ENCODE data around the gene ATP10B.
"Not testable (repeated sequence)": the region's sequence is repeated elsewhere in the genome, so short reads cannot be mapped to it uniquely, and the experiment has no call there.

The ATP10B gene, protein sequence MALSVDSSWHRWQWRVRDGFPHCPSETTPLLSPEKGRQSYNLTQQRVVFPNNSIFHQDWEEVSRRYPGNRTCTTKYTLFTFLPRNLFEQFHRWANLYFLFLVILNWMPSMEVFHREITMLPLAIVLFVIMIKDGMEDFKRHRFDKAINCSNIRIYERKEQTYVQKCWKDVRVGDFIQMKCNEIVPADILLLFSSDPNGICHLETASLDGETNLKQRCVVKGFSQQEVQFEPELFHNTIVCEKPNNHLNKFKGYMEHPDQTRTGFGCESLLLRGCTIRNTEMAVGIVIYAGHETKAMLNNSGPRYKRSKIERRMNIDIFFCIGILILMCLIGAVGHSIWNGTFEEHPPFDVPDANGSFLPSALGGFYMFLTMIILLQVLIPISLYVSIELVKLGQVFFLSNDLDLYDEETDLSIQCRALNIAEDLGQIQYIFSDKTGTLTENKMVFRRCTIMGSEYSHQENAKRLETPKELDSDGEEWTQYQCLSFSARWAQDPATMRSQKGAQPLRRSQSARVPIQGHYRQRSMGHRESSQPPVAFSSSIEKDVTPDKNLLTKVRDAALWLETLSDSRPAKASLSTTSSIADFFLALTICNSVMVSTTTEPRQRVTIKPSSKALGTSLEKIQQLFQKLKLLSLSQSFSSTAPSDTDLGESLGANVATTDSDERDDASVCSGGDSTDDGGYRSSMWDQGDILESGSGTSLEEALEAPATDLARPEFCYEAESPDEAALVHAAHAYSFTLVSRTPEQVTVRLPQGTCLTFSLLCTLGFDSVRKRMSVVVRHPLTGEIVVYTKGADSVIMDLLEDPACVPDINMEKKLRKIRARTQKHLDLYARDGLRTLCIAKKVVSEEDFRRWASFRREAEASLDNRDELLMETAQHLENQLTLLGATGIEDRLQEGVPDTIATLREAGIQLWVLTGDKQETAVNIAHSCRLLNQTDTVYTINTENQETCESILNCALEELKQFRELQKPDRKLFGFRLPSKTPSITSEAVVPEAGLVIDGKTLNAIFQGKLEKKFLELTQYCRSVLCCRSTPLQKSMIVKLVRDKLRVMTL (N-terminal part only)

DNA sequence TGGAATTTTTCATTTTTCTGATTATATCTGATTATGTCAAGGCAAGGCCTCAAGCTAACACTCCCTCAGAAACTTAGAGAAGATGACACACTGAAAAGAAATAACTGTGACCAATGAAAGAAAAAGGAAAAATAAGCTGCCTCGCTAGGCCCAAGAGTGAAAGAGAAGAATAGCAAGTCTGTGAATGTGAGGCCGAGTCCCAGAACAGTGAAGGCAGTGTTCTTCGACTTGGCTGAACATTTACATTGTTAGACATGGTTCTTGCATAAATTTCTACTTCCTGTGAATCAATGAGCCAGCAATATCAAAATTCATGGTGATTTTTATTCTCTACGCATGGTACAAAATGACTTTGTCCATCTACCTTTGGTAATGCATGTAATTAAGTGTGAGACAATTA is at the start of gene ATP10B:
Gene ATP10B, minus strand, starts transcription at position 163 of the 400 bp plus-strand sequence. CDS start 164,137 bp downstream, outside the sequence.
- no peak for DNase-seq (ENCODE audit: low read depth)

DNA sequence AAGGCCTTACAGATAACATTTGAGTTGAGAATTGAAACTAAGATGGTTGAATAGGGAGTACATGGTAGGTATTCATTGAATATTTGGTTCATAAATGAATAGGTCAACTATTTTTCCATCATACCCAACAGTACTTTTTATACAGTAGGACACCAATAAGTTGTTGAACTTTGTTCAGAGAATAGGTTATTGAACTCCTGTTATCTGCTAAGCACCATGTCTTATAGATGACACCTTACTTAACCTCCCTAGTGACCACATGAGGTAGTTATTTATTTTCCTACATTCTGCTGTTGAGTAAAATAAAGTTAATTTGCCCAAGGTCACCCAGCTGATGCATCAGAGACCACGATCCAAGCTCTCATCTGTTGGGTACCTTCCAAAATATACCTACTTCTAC is 49.6 kb upstream of the ATP10B start:
- no peak for DNase-seq (ENCODE audit: low read depth)

DNA sequence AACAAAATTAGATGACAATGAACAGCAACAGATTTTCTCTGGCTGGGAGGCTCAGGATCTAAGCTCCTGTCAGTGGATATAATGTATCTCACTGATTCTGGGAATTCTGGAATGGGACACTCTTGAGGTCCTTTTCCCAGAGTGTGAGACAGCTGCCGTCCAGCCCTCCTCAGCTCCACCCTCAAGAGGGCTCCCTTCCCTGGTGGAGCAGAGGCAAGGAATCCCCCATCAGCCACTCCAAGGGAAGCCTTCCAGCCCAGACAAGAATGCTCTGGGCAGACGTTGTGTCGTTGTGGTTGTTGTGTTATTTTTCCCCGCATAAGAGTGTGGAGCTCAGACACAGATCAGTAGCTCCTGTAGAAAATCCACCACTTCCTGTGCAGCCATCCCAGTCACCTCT is 47.7 kb upstream of the ATP10B start:
- no peak for DNase-seq (ENCODE audit: low read depth)

DNA sequence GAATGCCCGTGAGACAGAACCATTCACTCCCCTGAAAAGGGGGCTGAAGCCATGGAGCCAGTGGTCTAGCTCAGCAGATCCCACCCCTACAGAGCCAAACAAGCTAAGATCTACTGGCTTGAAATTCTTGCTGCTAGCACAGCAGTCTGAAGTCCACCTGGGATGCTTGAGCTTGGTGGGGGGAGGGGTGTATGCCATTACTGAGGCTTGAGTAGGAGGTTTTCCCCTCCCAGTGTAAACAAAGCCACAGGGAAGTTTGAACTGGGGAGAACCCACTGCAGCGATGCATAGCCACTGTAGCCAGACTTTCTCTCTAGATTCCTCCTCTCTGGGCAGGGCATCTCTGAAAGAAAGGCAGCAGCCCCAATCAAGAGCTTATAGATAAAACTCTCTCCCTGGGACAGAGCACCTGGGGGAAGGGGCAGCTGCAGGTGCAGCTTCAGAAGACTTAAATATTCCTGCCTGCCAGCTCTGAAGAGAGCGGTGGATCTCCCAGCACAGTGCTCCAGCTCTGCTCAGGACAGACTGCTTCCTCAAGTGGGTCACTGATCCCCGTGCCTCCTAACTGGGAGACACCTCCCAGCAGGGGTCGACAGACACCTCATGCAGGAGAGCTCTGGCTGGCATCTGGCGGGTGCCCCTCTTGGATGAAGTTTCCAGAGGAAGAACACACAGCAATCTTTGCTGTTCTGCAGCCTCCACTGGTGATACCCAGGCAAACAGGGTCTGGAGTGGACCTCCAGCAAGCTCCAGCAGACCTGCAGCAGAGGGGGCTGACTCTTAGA is 41.4 kb upstream of the ATP10B start:
- DNase-seq (ENCODE audit: low read depth): not testable (repeated sequence)

DNA sequence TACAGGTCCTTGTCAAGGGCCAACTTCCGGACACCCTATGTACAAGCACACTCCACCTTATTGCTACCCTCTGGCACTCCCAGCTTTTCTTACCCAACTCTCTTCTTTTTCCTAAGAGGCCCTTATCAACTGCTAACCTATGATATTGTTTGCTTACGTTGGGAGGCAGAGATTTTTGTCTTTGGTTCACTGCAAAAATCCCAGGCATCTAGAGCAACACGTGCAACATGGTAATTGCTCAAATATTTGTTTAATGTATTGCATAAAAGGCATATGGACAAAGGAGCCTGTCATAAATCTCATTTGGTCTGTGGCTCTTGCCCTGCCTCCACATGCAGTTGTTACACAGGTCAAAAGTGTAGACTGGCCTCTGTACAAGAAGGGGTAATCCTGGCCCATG is 35.8 kb upstream of the ATP10B start:
- no peak for DNase-seq (ENCODE audit: low read depth)

DNA sequence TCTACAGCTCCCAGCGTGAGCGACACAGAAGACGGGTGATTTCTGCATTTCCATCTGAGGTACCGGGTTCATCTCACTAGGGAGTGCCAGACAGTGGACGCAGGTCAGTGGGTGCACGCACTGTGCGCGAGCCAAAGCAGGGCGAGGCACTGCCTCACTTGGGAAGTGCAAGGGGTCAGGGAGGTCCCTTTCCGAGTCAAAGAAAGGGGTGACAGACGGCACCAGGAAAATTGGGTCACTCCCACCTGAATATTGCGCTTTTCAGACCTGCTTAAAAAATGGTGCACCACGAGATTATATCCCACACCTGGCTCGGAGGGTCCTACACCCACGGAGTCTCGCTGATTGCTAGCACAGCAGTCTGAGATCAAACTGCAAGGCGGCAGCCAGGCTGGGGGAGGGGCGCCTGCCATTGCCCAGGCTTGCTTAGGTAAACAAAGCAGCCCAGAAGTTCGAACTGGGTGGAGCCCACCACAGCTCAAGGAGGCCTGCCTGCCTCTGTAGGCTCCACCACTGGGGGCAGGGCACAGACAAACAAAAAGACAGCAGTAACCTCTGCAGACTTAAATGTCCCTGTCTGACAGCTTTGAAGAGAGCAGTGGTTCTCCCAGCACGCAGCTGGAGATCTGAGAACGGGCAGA is 21.7 kb upstream of the ATP10B start:
- not testable (repeated sequence) for DNase-seq (ENCODE audit: low read depth)

DNA sequence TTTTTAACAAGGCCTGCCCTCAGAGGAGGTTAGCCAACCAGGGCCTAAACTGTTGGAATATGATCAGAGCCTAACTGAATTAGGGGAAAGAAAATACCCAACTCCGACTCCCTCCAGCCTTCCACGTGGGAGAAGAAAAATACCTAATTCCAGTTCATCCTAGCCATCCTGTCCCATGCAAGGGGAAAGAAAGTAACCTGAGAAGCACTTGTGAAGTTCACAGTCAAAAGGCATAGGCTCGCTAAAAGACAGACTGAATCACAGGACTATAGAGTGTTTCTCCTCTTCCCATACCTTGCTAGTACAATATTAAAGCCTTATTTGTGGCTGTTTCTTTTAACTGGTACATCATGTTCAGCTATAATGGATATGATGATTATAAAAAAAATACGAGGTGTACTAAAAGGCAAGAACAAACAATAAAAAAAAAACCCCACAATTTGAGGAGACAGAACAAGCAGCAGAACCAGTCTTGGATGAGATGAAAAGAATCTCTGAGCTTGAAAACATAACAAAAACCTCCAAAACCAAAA is 18.0 kb upstream of the ATP10B start:
- DNase-seq (ENCODE audit: low read depth): no peak

DNA sequence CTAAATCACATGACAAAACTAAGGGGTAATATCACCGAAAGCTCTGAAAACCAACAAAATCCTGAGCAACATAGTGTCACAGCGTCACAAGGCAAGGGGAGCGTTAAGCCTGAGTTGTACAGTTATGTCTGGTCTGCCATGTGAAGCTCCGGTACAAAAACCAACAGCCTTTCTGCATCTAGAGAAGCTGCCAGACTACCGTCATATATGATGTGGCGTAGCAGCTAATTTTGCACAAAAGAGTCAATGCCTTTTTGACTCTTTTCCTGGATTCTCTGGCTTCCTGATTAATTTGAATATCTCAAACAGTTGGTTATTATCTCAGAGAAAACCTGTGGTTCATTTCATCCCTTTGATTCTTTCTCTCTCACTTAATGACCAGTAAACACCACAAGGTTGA is 16.0 kb upstream of the ATP10B start:
- no peak for DNase-seq (ENCODE audit: low read depth)

DNA sequence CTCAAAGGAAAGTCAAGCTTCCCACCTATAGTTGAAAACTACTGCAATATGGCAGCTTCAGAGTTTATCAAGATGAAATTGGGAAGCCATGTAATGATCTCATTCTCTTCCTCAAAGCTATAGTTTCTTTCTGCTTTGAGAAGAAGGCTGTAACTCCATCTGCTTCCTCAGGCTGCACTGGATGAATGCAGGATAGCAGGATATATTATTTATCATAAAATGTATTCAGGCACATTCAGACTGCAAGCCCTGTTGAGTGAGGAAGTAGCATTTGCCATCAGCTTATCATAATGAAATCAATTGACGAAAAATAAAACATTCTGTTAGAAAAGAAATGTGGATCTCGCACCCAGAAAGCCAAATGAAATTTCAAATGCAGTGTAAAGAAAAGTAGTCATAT is 560 bp downstream of the ATP10B start:
- no peak for DNase-seq (ENCODE audit: low read depth)

DNA sequence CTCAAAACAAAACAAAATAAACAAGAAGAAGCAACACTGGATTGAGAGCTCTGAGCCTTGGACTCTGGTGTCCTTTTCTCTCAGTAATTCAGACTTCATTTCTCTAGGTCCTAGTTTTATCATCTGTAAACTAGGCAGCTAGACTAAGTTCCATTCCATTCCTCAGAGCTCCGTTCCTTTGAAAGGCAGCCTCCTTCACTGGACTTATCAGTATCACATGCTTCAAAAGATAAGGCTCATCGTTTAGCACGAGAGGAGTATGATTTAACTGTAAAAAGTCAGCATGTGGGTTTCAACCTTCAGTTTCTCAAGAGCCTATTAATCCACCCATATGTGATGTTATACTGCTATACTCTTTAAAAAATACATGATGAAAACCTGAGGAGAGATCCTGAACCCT is 1.6 kb downstream of the ATP10B start:
- no peak for DNase-seq (ENCODE audit: low read depth)

DNA sequence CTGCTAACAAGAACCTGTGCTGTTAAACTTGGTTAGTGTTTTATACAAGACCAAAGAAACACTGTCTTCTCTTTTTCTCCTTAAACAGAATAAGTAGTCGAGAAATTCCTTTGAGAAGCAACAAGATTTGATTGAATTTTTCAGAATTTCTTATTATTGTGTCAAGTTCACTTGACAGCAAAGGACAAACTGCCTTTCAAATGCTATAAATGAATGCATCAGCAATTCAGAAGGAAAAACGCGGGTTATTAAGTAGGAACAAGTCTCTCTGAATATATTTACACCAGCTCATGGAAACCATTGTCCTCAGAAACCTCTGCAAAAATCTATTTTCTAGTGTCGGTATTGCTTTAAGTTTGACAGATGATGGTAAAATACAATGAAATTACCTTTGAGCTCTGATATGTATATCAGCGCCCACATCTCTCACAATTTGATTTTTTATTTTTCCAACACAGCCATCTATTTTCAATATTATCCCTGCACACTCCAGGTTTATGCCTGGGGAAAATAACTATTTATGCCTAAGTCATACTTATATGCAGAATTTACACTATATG is 4.4 kb downstream of the ATP10B start:
- DNase-seq (ENCODE audit: low read depth): no peak

DNA sequence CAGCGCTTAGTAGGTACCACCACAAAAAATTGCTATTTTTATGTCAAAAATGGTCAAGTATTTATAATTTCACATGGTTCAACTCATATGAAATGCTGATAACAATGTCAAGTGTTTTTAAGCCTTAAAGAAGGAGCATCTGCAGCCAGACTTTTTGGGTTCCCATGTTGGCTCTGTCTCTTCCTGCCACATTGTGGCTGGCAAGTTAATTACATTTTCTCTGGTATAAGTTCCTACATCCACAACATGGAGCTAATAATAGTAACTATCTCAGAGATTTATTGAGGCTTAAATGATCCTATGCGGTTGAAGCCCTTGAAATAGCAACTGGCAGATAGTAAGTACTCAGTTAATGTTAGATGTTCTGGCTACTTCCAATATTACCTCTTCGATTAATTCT is 5.4 kb downstream of the ATP10B start:
- no peak for DNase-seq (ENCODE audit: low read depth)

DNA sequence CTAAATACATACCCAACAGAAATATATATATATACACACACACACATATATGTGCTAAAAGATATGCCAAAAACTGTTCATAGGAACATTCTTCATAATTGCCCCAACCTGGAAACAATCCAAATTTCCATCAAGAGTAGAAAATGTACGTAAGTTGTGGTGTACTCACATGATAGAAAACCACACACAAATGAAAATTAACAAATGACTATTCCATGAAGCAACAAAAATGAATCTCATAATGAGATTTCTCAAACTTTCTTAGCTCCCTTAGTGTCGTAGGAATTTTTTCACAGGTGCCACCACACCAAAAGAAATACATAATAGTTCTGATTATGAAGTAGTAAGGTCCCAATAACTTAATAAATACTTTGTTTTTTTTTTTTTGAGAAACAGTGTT is 7.8 kb downstream of the ATP10B start:
- no peak for DNase-seq (ENCODE audit: low read depth)

DNA sequence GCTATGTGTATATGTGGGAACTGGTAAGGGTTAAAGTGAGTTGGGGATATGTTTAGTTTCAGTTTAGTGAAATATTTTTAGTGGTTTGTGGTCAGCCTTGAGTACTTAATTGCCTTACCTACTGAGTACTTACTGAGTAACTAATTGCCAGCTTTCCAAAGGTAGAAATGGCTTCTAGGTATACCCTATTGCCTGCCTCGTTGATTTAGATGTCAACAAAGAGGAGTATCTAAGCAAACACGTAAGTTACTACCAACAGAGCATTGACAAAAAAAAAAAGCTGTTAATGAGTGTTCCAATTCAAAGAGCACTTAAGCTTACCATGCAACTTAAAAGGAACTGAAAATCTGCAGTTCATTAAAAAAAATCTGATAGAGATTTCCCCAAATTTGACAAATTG is 8.8 kb downstream of the ATP10B start:
- DNase-seq (ENCODE audit: low read depth): no peak

DNA sequence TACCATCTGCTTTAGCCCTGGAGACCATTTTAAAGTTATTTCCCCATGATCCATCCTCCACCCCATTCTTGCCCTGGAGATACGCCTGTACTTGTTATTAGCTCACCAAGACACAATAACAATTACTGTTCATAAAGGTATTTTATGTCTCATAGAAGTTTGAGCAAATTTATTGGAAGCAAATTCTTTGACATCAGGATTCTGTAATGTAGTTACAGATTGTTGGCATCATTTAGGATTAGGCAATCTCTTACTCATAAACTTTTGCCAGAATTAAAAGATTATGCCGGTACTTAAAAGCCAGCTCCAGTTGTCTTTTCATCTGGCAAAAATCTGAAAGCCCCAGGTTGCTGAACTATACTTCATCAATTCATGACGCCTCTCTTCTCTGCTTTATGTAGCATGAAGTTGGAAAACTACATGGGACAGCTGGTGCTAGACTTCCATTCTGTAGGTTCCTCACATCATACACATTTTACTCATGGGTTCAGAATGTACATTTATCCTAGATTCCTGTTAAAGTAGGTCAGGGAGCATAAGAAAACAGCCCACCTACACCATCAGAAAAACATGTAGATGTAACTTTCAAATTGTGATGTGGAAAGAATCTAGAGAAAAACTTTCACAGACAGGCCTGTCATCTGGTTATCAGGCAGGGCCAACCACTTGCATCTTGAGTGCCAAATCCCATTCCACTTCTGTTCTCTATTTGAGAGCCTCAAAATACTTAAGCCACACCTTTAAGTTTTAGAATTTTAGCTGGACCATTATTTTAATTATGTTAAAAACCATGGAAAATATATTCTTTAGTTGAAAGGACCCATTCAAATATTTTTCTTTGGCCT is 14.0 kb downstream of the ATP10B start:
- DNase-seq (ENCODE audit: low read depth): peak; percentile 52

DNA sequence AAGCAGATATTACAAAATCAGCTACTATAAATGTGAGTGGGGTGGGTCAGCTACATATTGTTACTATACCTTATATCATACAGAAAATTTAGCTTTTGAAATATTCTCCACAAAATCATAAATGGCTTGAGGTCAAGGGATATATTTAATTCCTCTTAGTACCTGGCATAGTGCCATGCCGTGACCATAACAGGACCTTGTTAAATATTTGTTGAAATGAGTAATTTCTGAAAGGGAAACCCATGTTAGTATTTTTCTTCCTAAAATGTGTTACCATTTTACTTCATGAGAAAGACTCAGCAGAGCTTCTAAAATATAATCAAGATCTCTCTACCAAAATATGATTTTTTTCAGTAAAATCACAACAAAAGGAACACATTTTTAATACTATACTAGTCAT is 14.8 kb downstream of the ATP10B start:
- no peak for DNase-seq (ENCODE audit: low read depth)

DNA sequence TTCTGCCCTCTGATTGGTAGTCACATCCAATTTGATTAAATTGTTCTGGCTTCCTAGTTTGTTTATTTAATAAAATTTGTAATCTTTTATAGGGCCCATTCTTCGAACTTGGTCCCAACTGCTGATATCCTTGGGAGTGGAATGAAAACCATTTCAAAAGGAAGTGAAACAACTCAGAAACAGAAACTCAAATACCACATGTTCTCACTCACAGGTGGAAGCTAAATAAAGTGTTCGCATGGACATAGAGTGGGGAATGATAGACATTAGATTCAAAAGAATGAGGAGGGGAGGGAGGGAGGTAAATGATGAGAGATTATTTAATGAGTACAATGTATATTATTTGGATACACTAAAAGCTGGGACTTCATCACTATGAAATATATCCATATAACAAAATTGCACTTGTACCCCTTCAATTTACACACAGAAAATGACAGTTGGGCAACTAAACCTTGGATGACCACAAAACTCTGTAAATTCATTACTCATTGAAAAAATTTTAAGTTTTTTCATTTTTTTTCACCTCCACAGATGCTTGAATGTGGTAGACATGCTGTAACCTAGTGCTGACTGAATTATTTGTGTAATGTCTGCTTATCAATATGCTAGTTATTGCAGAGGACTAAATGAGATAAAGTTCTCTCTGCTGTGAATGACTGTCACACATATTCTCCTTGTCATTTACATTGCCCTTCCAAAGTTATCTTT is 16.0 kb downstream of the ATP10B start:
- no peak for DNase-seq (ENCODE audit: low read depth)

DNA sequence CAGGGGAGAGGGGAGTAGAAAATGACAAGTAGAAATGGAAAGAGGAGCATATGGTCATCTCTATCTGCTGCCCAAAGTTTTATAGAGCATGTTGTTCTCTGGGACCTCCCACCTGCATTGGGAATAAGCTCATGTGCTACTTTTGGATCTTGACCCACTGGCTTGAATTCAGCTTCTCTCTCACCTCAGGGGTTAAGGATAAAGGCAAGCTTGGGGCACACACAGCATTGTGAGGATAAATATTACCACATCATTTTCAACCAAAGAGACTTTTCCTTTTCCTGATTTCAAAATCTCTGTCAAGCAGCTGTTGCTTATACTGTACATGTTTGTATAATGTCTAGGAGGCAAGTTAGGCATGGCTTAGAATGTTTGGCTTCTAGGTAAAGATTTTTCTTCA is 16.6 kb downstream of the ATP10B start:
- no peak for DNase-seq (ENCODE audit: low read depth)

DNA sequence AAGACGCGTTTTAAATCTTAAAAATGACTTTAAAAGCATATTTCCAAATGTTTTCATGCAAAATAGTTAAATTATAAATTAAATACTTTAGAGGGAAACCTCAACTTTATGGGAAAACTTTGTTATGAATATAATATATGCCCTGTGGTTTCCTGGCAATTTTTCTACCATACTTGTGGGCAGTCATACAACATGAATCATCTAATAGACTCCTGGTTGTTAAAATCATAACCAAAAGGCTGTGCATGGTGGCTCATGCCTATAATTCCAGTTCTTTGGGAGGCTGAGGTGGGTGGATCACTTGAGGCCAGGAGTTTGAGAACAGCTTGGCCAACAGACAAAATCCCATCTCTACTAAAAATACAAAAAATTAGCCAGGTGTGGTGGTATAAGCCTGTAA is 18.2 kb downstream of the ATP10B start:
- DNase-seq (ENCODE audit: low read depth): peak; percentile 62
